SK-N-SH treated with all-trans-retinoic acid at 6 μM for 48 hours (cell line): ENCODE measurements around the gene CYP2W1.

Source experiments
- ATAC-seq: fragments of 200-7000 bp; cut with Tn5 transposase; 3 replicates; pipeline ENCODE4 v1.9.1; 2020; ENCODE audit warnings: mild to moderate bottlenecking, moderate library complexity
- ARNTL ChIP-seq: fragments of 450-650 bp; formaldehyde crosslinking; IDR thresholded peaks from 2 replicates; pipeline ENCODE4 v1.5.0; 2020; ENCODE audit warnings: low read depth, mild to moderate bottlenecking, moderate library complexity, borderline replicate concordance
- BACH2 ChIP-seq: fragments of 250-450 bp; sonication (Bioruptor Pico); IDR thresholded peaks from 2 replicates; pipeline ENCODE4 v1.9.0; 2021; ENCODE audit warnings: mild to moderate bottlenecking, borderline replicate concordance
- CSDC2 ChIP-seq: fragments of 250-450 bp; sonication (Bioruptor Pico); IDR thresholded peaks from 2 replicates; pipeline ENCODE4 v1.5.0; 2020; ENCODE audit warnings: mild to moderate bottlenecking, moderate library complexity
- ESRRG ChIP-seq: fragments of 250-450 bp; sonication (Bioruptor Pico); IDR thresholded peaks from 2 replicates; pipeline ENCODE4 v1.6.1; 2021; ENCODE audit warnings: mild to moderate bottlenecking
- GLIS3 ChIP-seq: fragments of 250-450 bp; sonication (Bioruptor Pico); IDR thresholded peaks from 2 replicates; pipeline ENCODE4 v1.5.0; 2020; ENCODE audit warnings: mild to moderate bottlenecking, moderate library complexity
- ISL1 ChIP-seq: fragments of 250-450 bp; sonication (Bioruptor Pico); IDR thresholded peaks from 2 replicates; pipeline ENCODE4 v2.1.2; 2022; ENCODE audit warnings: mild to moderate bottlenecking, moderate library complexity
- OSR1 ChIP-seq: fragments of 250-450 bp; sonication (Bioruptor Pico); IDR thresholded peaks from 2 replicates; pipeline ENCODE4 v1.8.0; 2022; ENCODE audit warnings: moderate library complexity, mild to moderate bottlenecking, inconsistent platforms
- PPARA ChIP-seq: fragments of 250-450 bp; sonication (Bioruptor Pico); IDR thresholded peaks from 2 replicates; pipeline ENCODE4 v1.5.0; 2020; ENCODE audit warnings: mild to moderate bottlenecking, borderline replicate concordance
- RARB ChIP-seq: fragments of 250-450 bp; sonication (Bioruptor Pico); IDR thresholded peaks from 2 replicates; pipeline ENCODE4 v1.8.0; 2021; ENCODE audit warnings: mild to moderate bottlenecking, moderate library complexity
- SNAI2 ChIP-seq: fragments of 250-450 bp; sonication (Bioruptor Pico); IDR thresholded peaks from 2 replicates; pipeline ENCODE4 v1.5.0; 2020; ENCODE audit warnings: mild to moderate bottlenecking, moderate library complexity
- TCF4 ChIP-seq: fragments of 250-450 bp; sonication (Bioruptor Pico); IDR thresholded peaks from 2 replicates; pipeline ENCODE4 v1.8.0; 2021; ENCODE audit warnings: mild to moderate bottlenecking, moderate library complexity, borderline replicate concordance
- TOX ChIP-seq: fragments of 250-450 bp; sonication (Bioruptor Pico); IDR thresholded peaks from 2 replicates; pipeline ENCODE4 v1.8.0; 2021; ENCODE audit warnings: mild to moderate bottlenecking, moderate library complexity, borderline replicate concordance
- ZC3H10 ChIP-seq: fragments of 250-450 bp; sonication (Bioruptor Pico); IDR thresholded peaks from 2 replicates; pipeline ENCODE4 v1.5.1; 2021; ENCODE audit warnings: mild to moderate bottlenecking, moderate library complexity
- ZFP3 ChIP-seq: fragments of 250-450 bp; sonication (Bioruptor Pico); IDR thresholded peaks from 2 replicates; pipeline ENCODE4 v1.5.0; 2020; ENCODE audit warnings: mild to moderate bottlenecking, moderate library complexity
- ZFP30 ChIP-seq: fragments of 450-650 bp; formaldehyde crosslinking; IDR thresholded peaks from 2 replicates; pipeline ENCODE4 v1.5.0; 2022; ENCODE audit warnings: mild to moderate bottlenecking, moderate library complexity
- ZNF565 ChIP-seq: fragments of 450-650 bp; formaldehyde crosslinking; conservative IDR thresholded peaks from 2 replicates; pipeline ENCODE4 v1.5.0; 2020; ENCODE audit warnings: low read depth, mild to moderate bottlenecking, moderate library complexity
- ZNF70 ChIP-seq: fragments of 450-650 bp; formaldehyde crosslinking; IDR thresholded peaks from 2 replicates; pipeline ENCODE4 v1.5.0; 2020; ENCODE audit warnings: mild to moderate bottlenecking, moderate library complexity
- ZNF8 ChIP-seq: fragments of 450-650 bp; formaldehyde crosslinking; IDR thresholded peaks from 2 replicates; pipeline ENCODE4 v1.5.0; 2020; ENCODE audit warnings: mild to moderate bottlenecking, moderate library complexity
- TF ChIP-seq, protein P1 (sequence below): fragments of 250-450 bp; sonication (Bioruptor Pico); IDR thresholded peaks from 2 replicates; pipeline ENCODE4 v1.5.1; 2020; ENCODE audit warnings: low read depth, mild to moderate bottlenecking, moderate library complexity
- TF ChIP-seq, protein P2 (sequence below): fragments of 250-450 bp; sonication (Bioruptor Pico); IDR thresholded peaks from 2 replicates; pipeline ENCODE4 v1.5.1; 2021; ENCODE audit warnings: mild to moderate bottlenecking, moderate library complexity
- TF ChIP-seq, protein P3 (sequence below): fragments of 250-450 bp; sonication (Bioruptor Pico); IDR thresholded peaks from 2 replicates; pipeline ENCODE4 v1.8.0; 2020; ENCODE audit warnings: mild to moderate bottlenecking, moderate library complexity, borderline replicate concordance
- TF ChIP-seq, protein P4 (sequence below): fragments of 250-450 bp; sonication (Bioruptor Pico); IDR thresholded peaks from 2 replicates; pipeline ENCODE4 v1.5.0; 2020; ENCODE audit warnings: mild to moderate bottlenecking, moderate library complexity

Gene CYP2W1

DNA sequence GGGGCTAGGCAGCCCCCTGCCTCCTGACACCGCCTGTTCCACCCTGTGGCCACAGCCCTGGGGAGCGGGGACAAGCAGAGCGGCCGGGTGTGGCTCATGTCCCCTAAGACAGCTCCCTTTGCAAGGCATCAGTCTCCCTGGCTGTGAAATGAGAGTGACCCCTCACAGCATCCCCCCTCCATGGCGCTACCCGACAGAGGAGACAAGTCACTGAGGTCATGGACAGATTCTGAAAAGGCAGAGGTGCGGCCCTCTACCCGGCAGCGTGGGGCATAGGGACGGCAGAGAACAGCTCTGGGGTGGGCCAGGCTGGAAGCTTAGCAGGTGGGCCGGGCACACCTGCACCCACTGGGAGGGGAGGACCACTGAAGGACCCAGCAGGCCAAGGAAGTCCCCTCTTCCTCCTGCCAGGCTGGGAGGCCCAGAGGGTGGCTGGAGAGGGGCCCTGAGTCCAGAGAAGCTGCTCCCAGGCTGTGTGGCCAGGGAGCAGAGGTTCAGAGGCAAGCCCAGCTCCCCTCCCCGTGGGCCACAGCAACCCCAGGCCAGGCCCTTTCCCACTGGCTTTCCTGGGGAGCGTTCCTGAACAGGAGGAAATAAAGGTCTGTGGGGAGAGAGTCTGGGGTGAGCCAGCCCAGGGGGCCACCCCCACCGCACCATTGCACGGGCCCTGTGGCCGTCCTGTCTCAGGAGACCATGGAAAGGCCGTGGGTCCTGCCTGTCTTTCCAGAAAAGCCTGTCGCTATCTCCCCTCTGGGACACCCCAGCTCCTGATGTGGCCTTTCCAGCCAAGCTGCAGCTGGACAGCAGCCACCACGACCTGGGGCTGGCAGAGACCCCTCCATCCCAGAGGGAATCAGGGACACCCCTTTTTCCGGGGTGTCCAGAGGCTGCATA, 30.2 kb upstream of the CYP2W1 start:
- ATAC-seq: peak; percentile 2; the same call in 2 of the 3 replicates
- TF ChIP-seq TOX (no peak), CSDC2 (CRISPR knock-in tag) (no peak), ARNTL (CRISPR knock-in tag) (no peak), SNAI2 (CRISPR knock-in tag) (no peak), GLIS3 (CRISPR knock-in tag) (no peak), TCF4 (CRISPR knock-in tag) (no peak), PPARA (no peak), ZNF565 (no peak), ZNF70 (CRISPR knock-in tag) (no peak), ZFP30 (no peak), ISL1 (no peak), ESRRG (CRISPR knock-in tag) (no peak), BACH2 (CRISPR knock-in tag) (no peak), ZFP3 (CRISPR knock-in tag) (no peak), OSR1 (CRISPR knock-in tag) (no peak)
- TF ChIP-seq, protein P1, sequence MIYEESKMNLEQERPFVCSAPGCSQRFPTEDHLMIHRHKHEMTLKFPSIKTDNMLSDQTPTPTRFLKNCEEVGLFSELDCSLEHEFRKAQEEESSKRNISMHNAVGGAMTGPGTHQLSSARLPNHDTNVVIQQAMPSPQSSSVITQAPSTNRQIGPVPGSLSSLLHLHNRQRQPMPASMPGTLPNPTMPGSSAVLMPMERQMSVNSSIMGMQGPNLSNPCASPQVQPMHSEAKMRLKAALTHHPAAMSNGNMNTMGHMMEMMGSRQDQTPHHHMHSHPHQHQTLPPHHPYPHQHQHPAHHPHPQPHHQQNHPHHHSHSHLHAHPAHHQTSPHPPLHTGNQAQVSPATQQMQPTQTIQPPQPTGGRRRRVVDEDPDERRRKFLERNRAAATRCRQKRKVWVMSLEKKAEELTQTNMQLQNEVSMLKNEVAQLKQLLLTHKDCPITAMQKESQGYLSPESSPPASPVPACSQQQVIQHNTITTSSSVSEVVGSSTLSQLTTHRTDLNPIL (CRISPR knock-in tag): no peak
- TF ChIP-seq, protein P2, sequence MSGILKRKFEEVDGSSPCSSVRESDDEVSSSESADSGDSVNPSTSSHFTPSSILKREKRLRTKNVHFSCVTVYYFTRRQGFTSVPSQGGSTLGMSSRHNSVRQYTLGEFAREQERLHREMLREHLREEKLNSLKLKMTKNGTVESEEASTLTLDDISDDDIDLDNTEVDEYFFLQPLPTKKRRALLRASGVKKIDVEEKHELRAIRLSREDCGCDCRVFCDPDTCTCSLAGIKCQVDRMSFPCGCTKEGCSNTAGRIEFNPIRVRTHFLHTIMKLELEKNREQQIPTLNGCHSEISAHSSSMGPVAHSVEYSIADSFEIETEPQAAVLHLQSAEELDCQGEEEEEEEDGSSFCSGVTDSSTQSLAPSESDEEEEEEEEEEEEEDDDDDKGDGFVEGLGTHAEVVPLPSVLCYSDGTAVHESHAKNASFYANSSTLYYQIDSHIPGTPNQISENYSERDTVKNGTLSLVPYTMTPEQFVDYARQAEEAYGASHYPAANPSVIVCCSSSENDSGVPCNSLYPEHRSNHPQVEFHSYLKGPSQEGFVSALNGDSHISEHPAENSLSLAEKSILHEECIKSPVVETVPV: no peak
- TF ChIP-seq, protein P3, sequence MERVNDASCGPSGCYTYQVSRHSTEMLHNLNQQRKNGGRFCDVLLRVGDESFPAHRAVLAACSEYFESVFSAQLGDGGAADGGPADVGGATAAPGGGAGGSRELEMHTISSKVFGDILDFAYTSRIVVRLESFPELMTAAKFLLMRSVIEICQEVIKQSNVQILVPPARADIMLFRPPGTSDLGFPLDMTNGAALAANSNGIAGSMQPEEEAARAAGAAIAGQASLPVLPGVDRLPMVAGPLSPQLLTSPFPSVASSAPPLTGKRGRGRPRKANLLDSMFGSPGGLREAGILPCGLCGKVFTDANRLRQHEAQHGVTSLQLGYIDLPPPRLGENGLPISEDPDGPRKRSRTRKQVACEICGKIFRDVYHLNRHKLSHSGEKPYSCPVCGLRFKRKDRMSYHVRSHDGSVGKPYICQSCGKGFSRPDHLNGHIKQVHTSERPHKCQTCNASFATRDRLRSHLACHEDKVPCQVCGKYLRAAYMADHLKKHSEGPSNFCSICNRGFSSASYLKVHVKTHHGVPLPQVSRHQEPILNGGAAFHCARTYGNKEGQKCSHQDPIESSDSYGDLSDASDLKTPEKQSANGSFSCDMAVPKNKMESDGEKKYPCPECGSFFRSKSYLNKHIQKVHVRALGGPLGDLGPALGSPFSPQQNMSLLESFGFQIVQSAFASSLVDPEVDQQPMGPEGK (CRISPR knock-in tag): no peak

DNA sequence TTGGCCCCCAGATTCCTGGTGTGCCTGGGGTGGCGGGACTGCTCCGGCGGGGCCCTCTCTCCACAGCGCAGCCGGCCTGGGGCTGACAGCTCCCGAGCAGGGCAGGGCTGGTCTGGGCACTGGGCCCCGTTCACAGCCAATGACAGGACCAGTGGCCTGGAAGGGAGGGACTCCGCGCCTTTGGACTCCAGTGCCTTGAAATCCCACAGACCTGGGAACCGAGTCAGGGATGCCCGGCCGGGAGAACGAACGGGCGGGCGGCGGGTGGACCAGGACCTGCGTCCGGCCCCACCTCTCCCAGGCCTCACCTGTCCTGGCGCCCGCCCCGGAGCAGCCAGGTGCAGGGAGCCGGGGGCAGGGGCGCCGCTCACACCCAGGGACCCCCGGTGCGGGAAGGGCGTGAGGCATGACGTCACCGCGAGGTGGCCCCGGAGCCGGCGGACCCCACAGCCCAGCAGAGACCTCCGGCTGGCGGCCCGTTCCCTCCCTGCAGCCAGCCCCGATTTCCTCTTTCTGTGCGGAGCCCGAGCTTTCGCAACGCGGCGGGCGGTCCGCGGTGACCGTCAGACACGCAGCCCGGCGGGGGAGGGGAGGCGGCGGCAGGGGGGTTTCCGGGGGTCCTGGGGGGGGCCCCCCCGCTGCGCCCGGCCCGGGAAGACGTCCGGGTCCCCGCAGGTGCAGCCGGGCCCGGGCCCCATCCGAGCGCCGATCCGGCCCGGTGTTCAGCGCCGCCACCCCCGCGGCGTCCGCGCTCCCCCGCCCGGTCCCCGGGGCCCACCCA, 29.2 kb upstream of the CYP2W1 start:
- ATAC-seq: peak; percentile 77
- TF ChIP-seq, protein P3 (CRISPR knock-in tag): no peak
- TF ChIP-seq, protein P4, sequence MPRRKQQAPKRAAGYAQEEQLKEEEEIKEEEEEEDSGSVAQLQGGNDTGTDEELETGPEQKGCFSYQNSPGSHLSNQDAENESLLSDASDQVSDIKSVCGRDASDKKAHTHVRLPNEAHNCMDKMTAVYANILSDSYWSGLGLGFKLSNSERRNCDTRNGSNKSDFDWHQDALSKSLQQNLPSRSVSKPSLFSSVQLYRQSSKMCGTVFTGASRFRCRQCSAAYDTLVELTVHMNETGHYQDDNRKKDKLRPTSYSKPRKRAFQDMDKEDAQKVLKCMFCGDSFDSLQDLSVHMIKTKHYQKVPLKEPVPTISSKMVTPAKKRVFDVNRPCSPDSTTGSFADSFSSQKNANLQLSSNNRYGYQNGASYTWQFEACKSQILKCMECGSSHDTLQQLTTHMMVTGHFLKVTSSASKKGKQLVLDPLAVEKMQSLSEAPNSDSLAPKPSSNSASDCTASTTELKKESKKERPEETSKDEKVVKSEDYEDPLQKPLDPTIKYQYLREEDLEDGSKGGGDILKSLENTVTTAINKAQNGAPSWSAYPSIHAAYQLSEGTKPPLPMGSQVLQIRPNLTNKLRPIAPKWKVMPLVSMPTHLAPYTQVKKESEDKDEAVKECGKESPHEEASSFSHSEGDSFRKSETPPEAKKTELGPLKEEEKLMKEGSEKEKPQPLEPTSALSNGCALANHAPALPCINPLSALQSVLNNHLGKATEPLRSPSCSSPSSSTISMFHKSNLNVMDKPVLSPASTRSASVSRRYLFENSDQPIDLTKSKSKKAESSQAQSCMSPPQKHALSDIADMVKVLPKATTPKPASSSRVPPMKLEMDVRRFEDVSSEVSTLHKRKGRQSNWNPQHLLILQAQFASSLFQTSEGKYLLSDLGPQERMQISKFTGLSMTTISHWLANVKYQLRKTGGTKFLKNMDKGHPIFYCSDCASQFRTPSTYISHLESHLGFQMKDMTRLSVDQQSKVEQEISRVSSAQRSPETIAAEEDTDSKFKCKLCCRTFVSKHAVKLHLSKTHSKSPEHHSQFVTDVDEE (CRISPR knock-in tag): no peak
- TF ChIP-seq TCF4 (CRISPR knock-in tag): no peak
- no peak for TF ChIP-seq GLIS3 (CRISPR knock-in tag)
- no peak for TF ChIP-seq ESRRG (CRISPR knock-in tag)
- no peak for TF ChIP-seq ZNF8 (CRISPR knock-in tag)
- no peak for TF ChIP-seq ZFP30
- no peak for TF ChIP-seq ZNF565
- TF ChIP-seq, protein P2: no peak
- no peak for TF ChIP-seq RARB (CRISPR knock-in tag)
- no peak for TF ChIP-seq ZC3H10
- no peak for TF ChIP-seq TOX
- no peak for TF ChIP-seq PPARA
- no peak for TF ChIP-seq ZNF70 (CRISPR knock-in tag)
- TF ChIP-seq, protein P1 (CRISPR knock-in tag): no peak
